Measurements from ENCODE around the gene SLC6A6.

SLC6A6 gene

DNA sequence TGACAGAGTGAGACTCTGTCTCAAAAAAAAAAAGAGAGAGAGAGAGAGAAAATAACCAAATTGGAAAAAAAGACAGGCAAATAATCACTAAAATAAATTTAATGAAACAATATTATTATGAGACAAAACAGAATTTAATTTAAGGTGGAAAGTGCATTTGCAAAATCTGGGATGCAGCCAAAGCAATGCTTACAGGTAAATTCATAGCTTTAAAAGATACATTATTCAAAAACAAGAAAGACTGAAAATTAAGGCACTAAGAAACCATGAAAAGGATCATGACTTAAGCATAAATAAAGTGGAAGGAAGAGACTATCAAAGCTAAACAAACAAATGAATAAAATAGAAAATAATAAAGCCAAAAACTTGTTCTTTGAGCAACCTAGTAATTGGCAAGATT lies 100.1 kb downstream of the SLC6A6 start:
- Mint-ChIP-seq H3K27me3 (ENCODE audit: low read depth, poor library complexity) (peaks cover 30% of the 10 kb centered on the region), H3K4me3 (no peak overlapping the region), H3K4me1 (no peaks in the 10 kb centered on the region), H3K27ac (no peak overlapping the region), H3K9me3 (peaks cover 49% of the 10 kb centered on the region), H3K36me3 (ENCODE audit: low read depth) (peaks cover 20% of the 10 kb centered on the region)
- no peak for DNase-seq
- TF ChIP-seq, protein P1, sequence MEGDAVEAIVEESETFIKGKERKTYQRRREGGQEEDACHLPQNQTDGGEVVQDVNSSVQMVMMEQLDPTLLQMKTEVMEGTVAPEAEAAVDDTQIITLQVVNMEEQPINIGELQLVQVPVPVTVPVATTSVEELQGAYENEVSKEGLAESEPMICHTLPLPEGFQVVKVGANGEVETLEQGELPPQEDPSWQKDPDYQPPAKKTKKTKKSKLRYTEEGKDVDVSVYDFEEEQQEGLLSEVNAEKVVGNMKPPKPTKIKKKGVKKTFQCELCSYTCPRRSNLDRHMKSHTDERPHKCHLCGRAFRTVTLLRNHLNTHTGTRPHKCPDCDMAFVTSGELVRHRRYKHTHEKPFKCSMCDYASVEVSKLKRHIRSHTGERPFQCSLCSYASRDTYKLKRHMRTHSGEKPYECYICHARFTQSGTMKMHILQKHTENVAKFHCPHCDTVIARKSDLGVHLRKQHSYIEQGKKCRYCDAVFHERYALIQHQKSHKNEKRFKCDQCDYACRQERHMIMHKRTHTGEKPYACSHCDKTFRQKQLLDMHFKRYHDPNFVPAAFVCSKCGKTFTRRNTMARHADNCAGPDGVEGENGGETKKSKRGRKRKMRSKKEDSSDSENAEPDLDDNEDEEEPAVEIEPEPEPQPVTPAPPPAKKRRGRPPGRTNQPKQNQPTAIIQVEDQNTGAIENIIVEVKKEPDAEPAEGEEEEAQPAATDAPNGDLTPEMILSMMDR (IDR thresholded peaks at IDR 0.05) = no peak

GRCh38 chr3:14503033-14503705 lies 100.8 kb downstream of the SLC6A6 start:
- peaks cover 20% of the 10 kb centered on the region for H3K36me3 Mint-ChIP-seq (ENCODE audit: low read depth)
- H3K4me1 Mint-ChIP-seq = no peaks in the 10 kb centered on the region
- H3K4me3 Mint-ChIP-seq = no peak overlapping the region
- H3K9me3 Mint-ChIP-seq = peaks cover 49% of the 10 kb centered on the region
- TF ChIP-seq, protein P1 (IDR thresholded peaks at IDR 0.05) = no peak
- H3K27ac Mint-ChIP-seq = no peak overlapping the region
- H3K27me3 Mint-ChIP-seq (ENCODE audit: low read depth, poor library complexity) = peaks cover 24% of the 10 kb centered on the region
- no peak for DNase-seq

DNA sequence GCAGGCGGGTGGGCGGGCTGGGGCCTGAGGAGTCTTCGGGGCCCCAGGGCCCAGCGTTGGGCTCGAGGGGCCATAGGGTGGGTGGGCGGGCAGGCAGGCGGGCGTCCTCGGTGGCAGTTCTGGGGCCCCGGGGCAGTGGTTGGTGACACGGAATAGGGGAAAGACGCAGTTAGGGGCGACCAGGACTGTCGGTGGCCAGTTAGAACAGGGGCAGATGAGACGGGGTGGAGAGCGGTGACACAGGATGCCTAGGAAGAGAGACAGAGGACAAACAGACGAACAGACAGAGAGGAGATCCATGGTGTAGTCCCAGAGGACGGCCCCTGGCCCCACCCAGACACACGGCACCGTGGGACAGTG lies 101.3 kb downstream of the SLC6A6 start:
- Mint-ChIP-seq H3K27ac (no peak overlapping the region), H3K36me3 (ENCODE audit: low read depth) (peaks cover 20% of the 10 kb centered on the region), H3K27me3 (ENCODE audit: low read depth, poor library complexity) (peaks cover 25% of the 10 kb centered on the region), H3K4me3 (no peak overlapping the region), H3K4me1 (no peaks in the 10 kb centered on the region), H3K9me3 (peaks cover 49% of the 10 kb centered on the region)
- no peak for DNase-seq
- TF ChIP-seq, protein P1 (IDR thresholded peaks at IDR 0.05) = no peak

- Mint-ChIP-seq H3K27ac (peak overlapping the region; percentile 80), H3K9me3 (peaks cover 36% of the 10 kb centered on the region), H3K4me3 (no peak overlapping the region), H3K36me3 (ENCODE audit: low read depth) (peaks cover 16% of the 10 kb centered on the region), H3K27me3 (ENCODE audit: low read depth, poor library complexity) (peaks cover 22% of the 10 kb centered on the region), H3K4me1 (peaks cover 9% of the 10 kb centered on the region)
- TF ChIP-seq, protein P1 (IDR thresholded peaks at IDR 0.05) = no peak
- no peak for DNase-seq
These were observed 102.8 kb downstream of the SLC6A6 start for GRCh38 chr3:14505001-14505802.

GRCh38 chr3:14505803-14506500 lies 103.5 kb downstream of the SLC6A6 start:
- no peak for DNase-seq
- TF ChIP-seq, protein P1 (IDR thresholded peaks at IDR 0.05) = no peak
- Mint-ChIP-seq H3K27me3 (ENCODE audit: low read depth, poor library complexity) (peaks cover 21% of the 10 kb centered on the region), H3K27ac (no peak overlapping the region), H3K36me3 (ENCODE audit: low read depth) (peaks cover 12% of the 10 kb centered on the region), H3K4me3 (no peak overlapping the region), H3K9me3 (peaks cover 28% of the 10 kb centered on the region), H3K4me1 (peaks cover 9% of the 10 kb centered on the region)
